GM21576 (cell line): ENCODE measurements around the gene ZFHX3.
"Not testable (repeated sequence)": the region's sequence is repeated elsewhere in the genome, so short reads cannot be mapped to it uniquely, and the experiment has no call there.

Experiments used
- ATAC-seq: cut with Tn5 transposase; IDR thresholded peaks from one replicate; pipeline ENCODE4 v1.9.1; 2021; ENCODE audit warnings: mild to moderate bottlenecking, moderate library complexity; ENCODE audit not compliant: unreplicated experiment

The ZFHX3 gene

DNA sequence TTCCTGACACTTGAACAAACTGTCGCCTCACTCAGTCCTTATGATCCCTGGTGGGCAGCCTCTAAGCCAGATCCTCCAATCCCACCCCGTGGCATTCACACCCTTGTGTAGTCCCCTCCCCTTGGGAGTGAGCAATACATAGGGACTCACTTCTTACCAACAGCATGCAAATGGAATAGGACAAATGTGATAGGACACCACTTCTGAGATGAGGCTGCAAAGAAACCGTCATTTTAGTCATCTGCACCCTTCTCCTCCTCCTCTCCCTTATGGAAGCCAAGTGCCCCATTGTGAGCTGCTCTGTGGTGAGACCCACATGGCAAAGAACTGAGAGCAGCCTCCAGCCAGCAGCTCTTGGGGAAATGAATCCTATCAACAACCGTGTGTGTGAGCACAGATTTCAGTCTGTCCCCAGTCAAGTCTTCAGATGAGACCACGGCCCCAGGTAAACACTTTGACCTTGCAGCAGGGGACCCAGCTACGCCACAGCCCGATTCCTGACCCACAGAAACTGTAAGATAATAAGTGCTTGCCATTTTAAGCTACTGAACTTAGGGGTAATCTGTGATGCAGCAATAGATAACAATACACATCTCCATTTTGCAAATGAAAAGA is 46.9 kb downstream of the ZFHX3 start:
- ATAC-seq: no peak

DNA sequence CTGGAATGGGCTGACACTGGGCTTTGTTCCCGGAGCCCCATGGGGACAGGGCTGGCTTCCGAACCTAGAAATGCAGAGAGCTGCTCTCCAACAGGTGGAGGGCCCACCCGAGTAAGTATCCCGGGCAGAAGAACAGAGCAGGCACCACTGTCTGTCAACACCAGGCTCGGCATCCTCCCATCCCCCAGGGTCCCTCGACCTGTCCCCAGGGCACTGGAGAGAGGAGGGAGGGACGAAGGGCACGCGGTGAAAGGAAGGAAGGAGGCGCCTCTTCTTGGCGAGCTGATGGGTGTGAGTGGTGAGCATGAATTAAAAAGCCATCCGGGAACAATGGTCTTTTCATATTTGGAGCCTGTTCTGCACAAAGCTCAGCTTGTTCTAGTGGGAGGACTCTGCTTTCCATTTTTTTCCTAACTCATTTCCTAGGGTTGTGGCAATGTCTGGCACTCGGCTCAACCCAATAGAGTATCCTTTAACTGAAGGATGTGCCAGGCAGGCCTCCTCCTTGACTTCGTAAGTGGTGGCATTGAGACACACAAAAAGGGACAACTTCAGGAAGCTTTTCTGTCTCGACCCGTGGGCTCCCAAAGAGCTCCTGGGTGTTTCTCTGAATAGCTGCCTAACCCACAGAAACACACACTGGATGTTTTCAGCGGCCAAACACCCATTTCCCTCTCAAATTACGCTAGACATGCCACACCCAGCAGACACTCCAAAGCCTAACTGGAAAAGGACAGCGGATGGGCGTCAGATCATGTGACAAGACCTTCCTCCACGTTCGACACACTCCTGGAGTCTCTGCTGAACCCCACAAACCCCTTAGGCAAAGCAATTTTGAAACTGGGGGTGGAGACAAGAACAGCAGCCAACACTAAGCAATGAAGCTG is 47.7 kb downstream of the ZFHX3 start:
- no peak for ATAC-seq

GRCh38 chr16:72999541-73000019 is 48.3 kb downstream of the ZFHX3 start:
- ATAC-seq: no peak

GRCh38 chr16:72997141-72997542 is 50.8 kb downstream of the ZFHX3 start:
- no peak for ATAC-seq

GRCh38 chr16:72996291-72997062 is 51.5 kb downstream of the ZFHX3 start:
- no peak for ATAC-seq

DNA sequence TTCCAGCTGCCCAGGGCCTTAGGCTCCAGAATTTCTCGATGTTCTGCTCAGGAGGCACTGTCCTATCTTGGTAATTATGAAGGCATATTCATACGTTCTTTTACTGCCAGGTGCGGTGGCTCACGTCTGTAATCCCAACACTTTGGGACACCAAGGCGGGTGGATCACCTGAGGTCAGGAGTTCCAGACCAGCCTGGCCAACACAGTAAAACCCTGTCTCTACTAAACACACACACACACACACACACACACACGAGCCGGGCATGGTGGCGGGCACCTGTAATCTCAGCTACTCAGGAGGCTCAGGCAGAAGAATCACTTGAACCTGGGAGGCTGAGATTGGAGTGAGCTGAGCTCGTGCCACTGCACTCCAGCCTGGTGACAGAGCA is 52.1 kb downstream of the ZFHX3 start:
- not testable (repeated sequence) for ATAC-seq

GRCh38 chr16:72995151-72995881 is 52.6 kb downstream of the ZFHX3 start:
- ATAC-seq: no peak

GRCh38 chr16:72992142-72992601 is 55.8 kb downstream of the ZFHX3 start:
- ATAC-seq: no peak

DNA sequence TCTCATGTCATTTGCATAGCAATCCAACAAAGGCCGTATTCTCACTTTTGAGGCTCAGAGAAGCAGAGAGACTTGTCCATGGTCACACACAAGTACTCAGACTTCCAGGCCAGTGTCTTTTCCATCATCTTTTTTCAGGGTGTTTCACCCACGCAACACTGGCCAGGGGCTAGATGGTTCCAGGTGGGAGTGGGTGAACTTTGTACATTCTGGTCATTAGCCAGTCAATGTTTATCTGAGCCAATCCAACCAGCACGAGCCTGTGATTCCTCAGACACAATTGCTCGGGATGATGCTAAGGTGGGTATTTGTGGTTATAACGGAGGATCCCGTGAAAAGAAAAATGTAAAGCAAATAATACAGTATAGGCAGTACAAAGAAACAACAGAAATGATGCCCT is 56.3 kb downstream of the ZFHX3 start:
- no peak for ATAC-seq

DNA sequence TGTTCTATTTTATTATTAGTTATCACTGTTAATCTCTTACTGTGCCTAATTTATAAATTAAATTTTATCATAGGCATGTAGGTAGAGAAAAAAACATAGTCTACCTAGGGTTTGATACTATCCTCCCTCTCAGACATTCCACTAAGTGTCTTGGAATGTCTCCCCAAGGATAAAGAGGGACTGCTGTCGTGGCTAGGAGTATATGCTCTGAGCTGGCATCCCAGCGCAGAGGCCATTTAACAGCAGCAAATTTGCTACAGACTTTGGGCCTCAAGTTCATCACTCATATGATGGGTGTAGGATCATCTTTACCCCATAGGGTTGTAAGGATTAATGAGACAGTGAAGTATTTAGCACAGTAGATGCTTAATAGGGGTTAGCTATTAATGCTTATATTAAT is 56.7 kb downstream of the ZFHX3 start:
- ATAC-seq: no peak

GRCh38 chr16:72990571-72990970 is 57.4 kb downstream of the ZFHX3 start:
- no peak for ATAC-seq

DNA sequence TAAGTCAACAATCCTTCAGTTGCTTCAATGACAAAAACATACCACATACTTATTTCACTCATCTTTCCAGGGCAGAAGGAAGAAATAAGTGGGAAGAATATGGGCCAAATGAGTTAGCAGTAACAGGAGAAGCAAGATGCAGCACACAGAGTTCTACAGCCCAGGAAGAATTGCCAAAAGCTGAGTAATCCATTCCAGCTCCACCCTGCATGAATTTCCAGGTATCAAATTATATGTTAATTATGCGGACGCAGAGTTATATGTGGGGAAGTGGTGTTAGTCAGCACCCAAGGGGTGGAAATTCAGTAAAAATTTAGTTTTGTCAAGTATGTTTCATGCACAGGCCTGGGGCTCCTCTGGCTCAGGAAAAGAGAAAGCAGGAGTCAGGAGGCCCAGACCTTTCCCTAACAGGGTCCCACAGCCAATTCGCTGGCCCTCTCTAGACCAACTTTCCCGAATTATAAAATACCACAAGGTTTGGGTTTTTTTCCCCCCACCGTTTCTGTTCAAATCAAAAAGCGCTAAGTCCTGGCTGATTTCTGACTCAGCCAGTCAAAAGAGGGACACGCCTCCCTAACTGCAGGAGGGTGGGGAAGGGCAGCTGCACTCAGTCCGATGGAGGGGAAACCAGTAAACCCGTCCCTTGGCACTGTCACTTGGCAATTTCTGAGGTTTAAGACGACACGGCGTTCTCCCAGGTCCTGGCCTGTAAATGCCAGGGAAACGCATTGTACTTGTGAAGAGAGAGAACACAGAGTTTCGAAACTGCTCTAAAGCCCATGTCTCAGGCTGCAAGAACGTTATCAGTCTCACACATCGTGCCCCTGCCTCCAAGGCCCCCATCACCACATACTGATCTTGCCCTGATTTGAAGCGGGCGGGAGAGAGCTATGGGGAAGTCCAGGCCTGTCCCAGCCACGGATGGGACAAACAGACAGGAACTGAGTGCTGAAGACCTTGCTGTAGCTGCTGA is 58.1 kb downstream of the ZFHX3 start:
- ATAC-seq: no peak

GRCh38 chr16:72989203-72989578 is 58.7 kb downstream of the ZFHX3 start:
- not testable (repeated sequence) for ATAC-seq

DNA sequence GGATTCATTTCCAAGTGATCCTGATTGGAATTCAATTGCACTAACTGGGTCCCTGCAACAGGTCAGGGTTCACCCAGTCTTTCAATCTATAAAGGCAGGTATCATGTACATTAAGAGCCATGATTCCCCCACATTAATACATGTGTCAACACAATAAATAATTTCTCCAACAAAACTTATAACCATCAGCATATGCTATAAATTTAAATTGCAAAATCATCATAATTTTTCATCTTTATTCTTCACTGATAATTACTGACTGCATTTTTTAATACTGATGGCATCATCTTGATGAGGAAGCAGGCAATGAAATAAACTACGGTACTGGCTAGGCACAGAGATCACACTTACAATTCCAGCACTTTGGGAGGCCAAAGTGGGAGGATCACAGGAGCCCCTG is 59.4 kb downstream of the ZFHX3 start:
- ATAC-seq: no peak

DNA sequence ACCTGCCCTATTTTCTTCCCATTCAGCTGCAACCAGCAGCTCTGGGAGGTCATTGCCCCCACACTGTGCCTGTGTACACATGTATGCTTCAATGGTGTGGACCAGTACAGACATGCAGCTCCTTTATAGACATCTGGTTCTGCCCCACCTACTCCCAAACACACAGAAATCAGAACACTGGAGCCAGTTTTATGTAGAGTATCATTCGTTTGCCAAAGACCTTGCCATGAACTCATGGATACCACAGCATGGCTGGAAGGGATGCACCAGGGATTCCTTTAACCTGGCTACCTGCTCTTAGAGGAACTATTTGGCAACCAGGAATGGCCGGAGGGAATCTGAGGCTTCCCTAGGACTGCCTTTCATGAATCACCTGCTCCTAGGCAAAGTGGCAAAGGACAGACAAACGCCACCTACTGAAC is 60.4 kb downstream of the ZFHX3 start:
- ATAC-seq: no peak

- no peak for ATAC-seq
These were observed 61.9 kb downstream of the ZFHX3 start for GRCh38 chr16:72985995-72986394.

- ATAC-seq: no peak
These were observed 62.6 kb downstream of the ZFHX3 start for GRCh38 chr16:72985148-72985941.

- ATAC-seq: no peak
These were observed 64.1 kb downstream of the ZFHX3 start for GRCh38 chr16:72983728-72984350.
